DMS153 treated with DMSO at 0.1 percent for 48 hours (cell line): ENCODE data around the gene TBX1.
"Not testable (repeated sequence)": the region's sequence is repeated elsewhere in the genome, so short reads cannot be mapped to it uniquely, and the experiment has no call there.

Source experiments
- DNase-seq: peaks from one replicate; lab custom pipeline; 2025; ENCODE audit not compliant: unreplicated experiment; lab: John Stamatoyannopoulos, UW

TBX1 gene

GRCh38 chr22:19723232-19723982 lies 37.2 kb upstream of the TBX1 start, which contains the start of gene GP1BB:
Gene GP1BB (plus strand): TSS chr22:19723539. CDS start chr22:19723570, 31 bp downstream.
- DNase-seq: no peak

GRCh38 chr22:19723983-19724827 lies 36.4 kb upstream of the TBX1 start:
- DNase-seq: no peak

- no peak for DNase-seq
Observed at GRCh38 chr22:19724927-19725661, 35.5 kb upstream of the TBX1 start.

- DNase-seq: not testable (repeated sequence)
Observed at GRCh38 chr22:19726064-19726788, 34.4 kb upstream of the TBX1 start.

GRCh38 chr22:19727310-19728150 lies 33.0 kb upstream of the TBX1 start:
- no peak for DNase-seq

GRCh38 chr22:19728271-19728670 lies 32.3 kb upstream of the TBX1 start:
- no peak for DNase-seq

- DNase-seq: no peak
Observed at GRCh38 chr22:19728836-19729235, 31.7 kb upstream of the TBX1 start.

GRCh38 chr22:19729507-19729906 lies 31.1 kb upstream of the TBX1 start:
- DNase-seq: no peak

- no peak for DNase-seq
Observed at GRCh38 chr22:19730198-19730597, 30.4 kb upstream of the TBX1 start.

GRCh38 chr22:19730655-19731360 lies 29.8 kb upstream of the TBX1 start:
- peak; percentile 44 for DNase-seq

- no peak for DNase-seq
Observed at GRCh38 chr22:19731361-19732135, 29.0 kb upstream of the TBX1 start.

- DNase-seq: no peak
Observed at GRCh38 chr22:19732403-19733113, 28.0 kb upstream of the TBX1 start.

- DNase-seq: no peak
Observed at GRCh38 chr22:19733755-19734154, 26.8 kb upstream of the TBX1 start.

GRCh38 chr22:19734163-19734562 lies 26.4 kb upstream of the TBX1 start:
- no peak for DNase-seq

- DNase-seq: no peak
Observed at GRCh38 chr22:19734837-19735382, 25.7 kb upstream of the TBX1 start.

GRCh38 chr22:19735665-19736510 lies 24.7 kb upstream of the TBX1 start:
- no peak for DNase-seq
